ENCODE measurements around the gene PFKL.

The PFKL gene

GRCh38 chr21:44314561-44314960 lies 14.7 kb downstream of the PFKL start:
- DNase-seq = no peak

DNA sequence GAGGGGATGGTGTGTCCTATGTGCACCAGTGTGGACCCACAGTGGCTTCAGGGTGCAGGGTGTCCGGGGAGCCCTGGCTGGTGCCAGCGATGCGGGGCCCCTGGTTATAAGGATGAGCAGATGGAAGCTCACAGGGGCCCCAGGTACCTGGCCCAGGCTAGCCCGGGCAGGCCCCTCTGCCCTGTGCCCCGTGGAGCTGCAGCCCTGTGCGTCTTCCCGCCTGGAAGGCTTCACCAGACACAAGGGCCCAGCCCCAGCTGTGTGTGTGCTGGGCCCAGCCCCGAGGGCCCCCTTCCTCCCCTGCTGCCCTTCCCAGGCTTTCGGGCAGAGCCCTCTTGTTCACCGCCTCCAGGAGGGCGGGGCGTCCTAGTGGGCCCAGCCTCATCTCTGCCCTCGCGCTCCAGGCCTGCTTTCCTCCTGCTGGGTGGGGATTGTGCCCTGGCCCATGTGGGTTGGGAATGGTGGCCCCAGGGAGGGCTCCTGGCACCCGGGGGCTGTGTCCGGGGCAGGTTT lies 15.9 kb downstream of the PFKL start:
- DNase-seq = no peak

DNA sequence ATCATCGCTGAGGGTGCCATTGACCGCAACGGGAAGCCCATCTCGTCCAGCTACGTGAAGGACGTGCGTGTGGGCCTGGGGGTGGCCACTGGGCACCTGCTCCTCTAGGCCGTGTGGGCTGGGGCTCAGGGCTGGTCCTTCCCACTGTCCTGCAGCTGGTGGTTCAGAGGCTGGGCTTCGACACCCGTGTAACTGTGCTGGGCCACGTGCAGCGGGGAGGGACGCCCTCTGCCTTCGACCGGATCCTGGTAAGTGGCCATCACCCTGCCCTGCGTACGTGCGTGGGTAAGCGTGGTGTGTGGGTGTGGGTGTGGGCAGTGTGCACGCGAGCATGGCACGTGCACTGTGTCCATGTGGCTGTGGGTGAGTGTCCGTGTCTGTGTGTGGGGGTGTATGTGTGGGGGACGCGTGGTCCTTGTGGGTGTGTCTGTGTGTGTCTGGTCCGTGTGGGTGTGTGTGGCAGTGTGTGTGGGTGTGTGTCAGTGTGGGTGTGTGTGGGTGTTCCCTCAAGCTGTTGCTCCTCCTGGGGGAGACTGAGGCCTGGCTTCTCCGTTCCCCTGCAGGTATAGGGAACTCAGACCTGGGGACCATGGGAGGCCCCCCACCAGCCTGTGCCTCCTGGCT lies 16.5 kb downstream of the PFKL start:
- DNase-seq = no peak

DNA sequence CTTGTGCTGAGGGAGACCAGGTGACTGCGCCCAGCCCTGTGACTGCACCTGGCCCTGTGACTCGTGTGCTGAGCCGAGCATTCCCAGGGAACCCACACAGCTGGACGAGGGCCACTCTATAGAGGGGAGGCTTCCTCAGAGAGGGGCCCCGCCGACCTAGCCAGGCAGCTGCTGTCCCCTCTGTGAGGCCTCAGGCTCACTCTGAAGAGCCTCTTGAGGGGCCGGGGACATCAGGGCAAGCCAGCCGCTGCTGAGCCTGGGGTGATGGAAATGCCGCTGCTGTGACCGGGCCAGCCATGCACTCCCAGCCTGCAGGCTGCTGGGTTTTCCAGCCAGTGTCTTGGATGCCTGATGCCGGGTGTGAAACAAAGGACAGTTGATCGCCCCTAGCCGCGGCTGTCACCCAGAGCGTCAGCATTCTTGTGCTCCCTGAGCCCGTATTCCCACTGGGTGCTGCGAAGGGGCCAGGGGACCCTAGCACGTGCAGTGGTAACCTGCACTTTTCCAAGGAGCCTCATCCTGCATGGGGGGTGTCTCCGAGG lies 17.5 kb downstream of the PFKL start:
- no peak for DNase-seq

GRCh38 chr21:44317871-44318270 lies 18.0 kb downstream of the PFKL start:
- DNase-seq = no peak

- no peak for DNase-seq
These were observed 18.8 kb downstream of the PFKL start for GRCh38 chr21:44318489-44319285.

DNA sequence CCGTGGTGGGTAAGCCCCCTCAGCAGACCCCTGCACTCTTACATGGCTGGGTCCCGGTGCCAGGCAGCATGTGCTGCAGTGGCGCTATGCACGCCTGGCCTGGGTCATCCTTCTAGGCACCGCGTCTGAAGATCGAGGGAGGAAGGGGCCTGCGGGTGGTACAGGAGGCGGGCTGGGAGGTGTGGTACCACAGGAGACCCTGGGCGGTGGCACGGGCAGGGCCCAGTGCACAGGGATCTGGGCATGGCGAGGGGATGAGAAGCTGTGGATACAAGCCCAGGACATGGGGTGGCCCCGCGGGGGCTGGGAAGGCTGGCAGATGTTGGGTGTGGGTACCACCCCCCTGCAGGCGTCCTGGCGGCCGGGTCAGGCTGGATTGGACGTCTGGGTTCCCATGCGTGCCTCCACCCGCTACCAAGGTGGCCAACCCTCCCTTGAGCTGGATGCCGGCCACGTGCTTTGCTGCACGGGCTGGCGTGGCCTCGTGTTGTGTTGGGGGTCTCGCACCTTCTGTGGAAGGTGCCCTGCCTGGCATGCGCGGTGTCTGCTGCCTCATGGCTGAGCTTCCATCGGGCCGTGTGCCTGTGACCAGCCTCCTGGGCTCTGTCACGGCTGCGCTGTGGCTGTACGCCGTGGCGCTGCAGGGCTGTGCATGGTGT lies 19.7 kb downstream of the PFKL start:
- no peak for DNase-seq

DNA sequence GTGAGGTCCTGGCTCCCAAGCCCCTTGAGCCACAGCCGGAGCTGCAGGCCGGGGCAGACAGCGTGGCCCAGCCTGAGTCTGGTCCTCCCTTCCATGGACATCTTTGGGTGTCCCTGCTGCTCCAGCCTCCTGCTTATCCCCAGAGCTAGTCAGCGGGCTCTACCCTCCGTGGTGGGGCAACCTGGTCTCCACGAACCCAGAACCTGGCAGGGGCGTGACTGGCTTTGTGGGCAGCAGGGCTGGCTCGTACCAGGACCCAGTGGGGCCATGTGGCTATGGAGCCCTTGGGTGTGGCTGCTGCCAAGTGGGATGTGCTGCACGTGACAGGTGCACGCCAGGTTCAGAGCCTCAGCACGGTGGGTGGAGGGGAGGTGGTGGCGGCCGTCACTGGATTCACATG lies 21.0 kb downstream of the PFKL start:
- no peak for DNase-seq

- DNase-seq = no peak
These were observed 22.1 kb downstream of the PFKL start for GRCh38 chr21:44321846-44322450.

DNA sequence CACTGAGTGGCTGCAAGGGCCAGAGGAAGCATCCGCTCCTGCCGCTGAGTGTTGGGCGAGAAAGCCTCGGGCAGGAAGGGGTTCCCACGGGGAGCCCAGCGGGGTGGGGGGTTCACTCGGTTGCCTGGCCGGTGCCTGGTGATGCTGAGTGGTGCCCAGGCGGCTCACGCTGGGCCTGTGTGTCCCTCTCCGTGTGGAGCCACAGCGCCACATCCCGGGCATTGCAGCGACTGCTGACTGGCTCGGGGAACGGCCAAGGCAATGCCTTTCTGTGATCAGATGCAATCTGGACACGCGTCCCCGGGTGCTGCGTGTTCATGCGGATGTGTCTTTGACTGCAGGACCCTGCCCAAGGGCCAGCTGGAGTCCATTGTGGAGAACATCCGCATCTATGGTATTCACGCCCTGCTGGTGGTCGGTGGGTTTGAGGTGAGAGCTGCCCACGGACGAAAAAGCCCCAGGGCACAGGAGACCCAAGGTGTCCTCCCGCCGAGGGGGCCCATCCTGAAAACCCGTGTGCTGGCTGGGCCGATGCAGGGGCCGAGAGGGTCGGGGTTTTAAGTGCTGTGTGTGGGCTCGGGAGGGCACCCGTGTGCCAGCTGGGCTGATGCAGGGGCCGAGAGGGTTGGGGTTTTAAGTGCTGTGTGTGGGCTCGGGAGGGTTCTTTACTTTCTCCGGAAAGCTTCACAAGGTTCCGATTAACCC lies 22.9 kb downstream of the PFKL start:
- no peak for DNase-seq

DNA sequence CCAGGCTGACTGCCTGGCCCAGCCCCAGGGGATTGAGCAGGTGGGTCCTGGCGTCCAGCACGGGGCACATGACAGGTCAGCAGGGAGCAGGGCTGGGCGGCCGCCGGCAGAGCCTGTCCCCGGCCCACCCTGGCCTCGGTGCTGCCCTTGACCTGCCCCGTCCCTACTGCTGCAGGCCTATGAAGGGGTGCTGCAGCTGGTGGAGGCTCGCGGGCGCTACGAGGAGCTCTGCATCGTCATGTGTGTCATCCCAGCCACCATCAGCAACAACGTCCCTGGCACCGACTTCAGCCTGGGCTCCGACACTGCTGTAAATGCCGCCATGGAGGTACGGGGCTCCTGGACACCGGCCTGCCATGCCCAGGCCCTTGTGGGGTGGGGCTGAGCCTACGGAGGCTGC lies 23.7 kb downstream of the PFKL start:
- no peak for DNase-seq

DNA sequence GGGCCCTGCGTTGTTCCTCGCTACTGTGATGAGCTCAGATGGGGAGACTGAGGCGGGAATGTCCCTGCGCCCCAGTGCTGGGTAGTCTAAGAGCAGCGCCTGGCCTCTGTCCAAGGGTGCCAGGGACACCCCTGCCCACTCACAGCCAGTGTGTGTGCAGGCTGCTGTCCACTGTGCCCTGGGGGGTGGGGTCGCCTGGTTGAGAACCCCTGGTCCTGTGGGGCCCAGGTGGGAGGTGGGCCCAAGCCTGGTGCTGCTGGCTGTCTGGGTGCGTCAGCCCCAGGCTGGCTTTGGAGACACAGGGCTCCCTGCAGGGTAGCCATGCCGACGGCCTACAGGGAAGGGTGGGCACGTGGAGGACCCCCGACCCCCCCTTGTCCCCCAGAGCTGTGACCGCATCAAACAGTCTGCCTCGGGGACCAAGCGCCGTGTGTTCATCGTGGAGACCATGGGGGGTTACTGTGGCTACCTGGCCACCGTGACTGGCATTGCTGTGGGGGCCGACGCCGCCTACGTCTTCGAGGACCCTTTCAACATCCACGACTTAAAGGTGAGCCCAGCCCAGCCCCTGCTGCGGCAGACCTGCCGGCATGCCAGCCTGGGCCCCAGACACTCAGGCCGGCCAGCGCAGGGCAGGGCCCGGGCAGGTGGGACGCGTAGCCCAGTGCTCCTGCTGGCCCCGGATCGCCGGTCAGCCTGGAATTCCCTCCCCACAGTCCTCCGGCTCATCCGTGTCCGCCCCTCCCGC lies 24.4 kb downstream of the PFKL start:
- no peak for DNase-seq

GRCh38 chr21:44324854-44325107 lies 24.9 kb downstream of the PFKL start:
- DNase-seq = no peak

GRCh38 chr21:44325386-44326271 lies 25.8 kb downstream of the PFKL start:
- no peak for DNase-seq

DNA sequence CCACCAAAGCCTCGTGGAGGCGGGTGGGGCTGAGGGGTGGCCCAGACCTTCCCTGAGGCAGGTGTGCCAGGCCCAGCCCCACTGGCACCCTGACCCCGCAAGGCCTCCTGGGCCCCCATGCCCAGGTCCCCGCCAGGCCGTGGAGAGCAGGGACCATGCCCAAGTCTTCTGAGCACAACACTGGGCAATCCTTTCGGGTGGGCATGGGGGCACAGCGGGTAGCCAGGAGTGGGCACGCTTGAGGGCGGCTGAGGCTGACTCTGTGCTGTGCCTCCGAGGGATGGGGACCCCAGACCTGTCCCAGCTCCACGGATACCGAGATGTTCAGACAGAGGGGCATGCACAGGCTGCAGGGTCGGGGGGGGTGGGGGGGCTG lies 26.4 kb downstream of the PFKL start:
- DNase-seq = no peak

DNA sequence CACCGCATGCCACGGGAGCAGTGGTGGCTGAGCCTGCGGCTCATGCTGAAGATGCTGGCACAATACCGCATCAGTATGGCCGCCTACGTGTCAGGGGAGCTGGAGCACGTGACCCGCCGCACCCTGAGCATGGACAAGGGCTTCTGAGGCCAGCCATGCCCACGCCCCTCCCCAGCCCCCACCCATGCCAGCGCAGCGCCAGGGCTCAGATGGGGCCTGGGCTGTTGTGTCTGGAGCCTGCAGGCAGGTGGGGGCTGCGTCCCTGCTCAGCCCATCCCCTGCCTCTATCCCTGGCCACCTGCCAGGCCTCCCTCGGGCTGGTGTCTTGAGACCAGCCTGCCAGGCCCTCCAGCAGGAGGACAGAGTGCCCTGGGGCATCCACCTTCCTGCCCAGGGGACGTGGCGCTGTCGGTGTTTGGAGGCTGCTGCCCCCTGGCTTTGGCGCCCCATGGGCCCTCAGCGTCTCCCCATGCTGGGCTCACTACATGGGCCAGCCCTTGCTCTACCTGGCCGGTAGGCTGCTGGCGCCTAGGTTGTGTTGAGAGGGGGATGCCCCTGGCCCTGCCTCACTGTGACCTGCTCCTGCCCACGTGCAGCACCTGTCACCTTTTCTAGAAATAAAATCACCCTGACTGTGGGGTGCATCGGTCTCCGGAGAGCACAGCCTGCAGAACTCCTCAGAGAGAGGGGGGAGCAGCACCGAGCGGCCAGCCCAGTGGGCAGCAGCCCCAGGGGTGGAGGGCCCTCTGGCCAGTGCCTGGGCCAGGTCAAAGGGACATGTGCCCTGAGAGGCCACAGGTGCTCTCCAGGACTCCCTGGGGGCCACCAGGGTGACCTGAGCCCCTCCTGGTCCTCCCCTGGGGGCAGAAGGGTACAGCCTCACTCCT lies 27.1 kb downstream of the PFKL start:
- no peak for DNase-seq

- DNase-seq = no peak
These were observed 27.7 kb downstream of the PFKL start for GRCh38 chr21:44327603-44327974.

GRCh38 chr21:44328242-44328895 lies 28.5 kb downstream of the PFKL start:
- no peak for DNase-seq

- DNase-seq = no peak
These were observed 29.4 kb downstream of the PFKL start for GRCh38 chr21:44329086-44329889.

Data from hematopoietic multipotent progenitor cell treated with erythropoietin and hydrocortisone succinate and interleukin-3 and kit ligand, for 6 days (in vitro differentiated cells).